Bronchial epithelial cell (primary cell): ENCODE results near the gene PRR19. TPM values are rescaled to one million over a fixed set of nuclear protein-coding genes. Genes with fewer than 3 reads are reported as not detected.

Experiments used
- DNase-seq: peaks from one replicate; pipeline ENCODE4 v3.0.0-alpha.2; 2010; ENCODE audit warnings: low read depth
- FAIRE-seq: peaks from 2 replicates; lab custom pipeline; 2011; peaks lifted over from hg19 to GRCh38; lab: Jason Lieb, UNC
- H3K27me3 ChIP-seq: 2 replicates; pipeline ENCODE4 v1.5.1; 2011; ENCODE audit warnings: low read length; ENCODE audit not compliant: control insufficient read depth, insufficient read depth
- H3K36me3 ChIP-seq: 2 replicates; pipeline ENCODE4 v1.5.1; 2011; ENCODE audit warnings: low read length; ENCODE audit not compliant: control insufficient read depth, insufficient read depth
- H3K4me3 ChIP-seq: 2 replicates; pipeline ENCODE4 v1.5.1; 2011; ENCODE audit warnings: mild to moderate bottlenecking, low read depth, low read length, control low read depth
- total RNA-seq: library from RNA; depleted of rRNA; stranded (reverse); fragments of >200 nt; gene quantifications from 2 replicates; pipeline ENCODE4 v1.2.1, GENCODE V29; 2014
- TF ChIP-seq, protein P1 (sequence below): IDR thresholded peaks from 2 replicates; pipeline ENCODE4 v1.5.1; 2011; ENCODE audit warnings: mild to moderate bottlenecking, moderate library complexity, low read length, control low read depth, inconsistent platforms; ENCODE audit not compliant: insufficient read depth, severe bottlenecking

PRR19 gene
- total RNA-seq, 1 donor from 2014 or later: not detected

DNA sequence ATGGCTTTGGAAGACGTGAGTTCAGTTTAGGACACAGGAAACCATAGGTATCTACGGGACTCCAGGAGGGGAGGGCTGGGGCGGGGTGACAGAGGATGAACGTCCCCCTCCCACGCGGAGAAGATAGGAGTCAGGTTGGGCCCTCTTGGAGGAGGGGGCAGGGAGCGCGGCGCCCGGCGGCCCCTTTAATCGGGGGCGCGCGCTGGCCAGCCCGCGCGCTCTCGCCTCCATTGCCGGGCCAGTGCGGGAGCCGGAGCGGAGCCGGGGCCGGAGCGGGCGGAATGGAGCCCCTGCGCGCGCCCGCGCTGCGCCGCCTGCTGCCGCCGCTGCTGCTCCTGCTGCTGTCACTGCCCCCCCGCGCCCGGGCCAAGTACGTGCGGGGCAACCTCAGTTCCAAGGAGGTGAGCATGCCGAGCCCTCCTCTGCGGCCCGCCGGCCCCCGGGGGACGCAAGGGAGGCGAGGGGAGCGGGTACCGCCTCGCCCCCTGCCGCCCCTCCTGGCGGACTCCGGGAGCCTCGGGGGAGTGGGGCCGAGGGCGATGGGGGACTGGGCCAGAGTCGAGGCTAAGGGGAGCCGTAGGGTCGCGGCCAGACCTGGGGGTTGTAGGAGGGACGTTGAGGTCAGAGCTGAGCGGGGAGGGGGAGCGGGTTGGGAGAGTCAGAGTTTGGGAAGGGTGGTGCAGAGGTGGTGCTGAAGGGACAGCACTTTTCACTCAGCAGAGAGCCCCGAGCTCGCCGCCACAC is 11.3 kb downstream of the PRR19 start, which contains the start of gene TMEM145:
Gene TMEM145 (plus strand): TSS at position 214 of the 744 bp plus-strand sequence. CDS start 68 bp downstream, at position 282.
- TF ChIP-seq, protein P1, sequence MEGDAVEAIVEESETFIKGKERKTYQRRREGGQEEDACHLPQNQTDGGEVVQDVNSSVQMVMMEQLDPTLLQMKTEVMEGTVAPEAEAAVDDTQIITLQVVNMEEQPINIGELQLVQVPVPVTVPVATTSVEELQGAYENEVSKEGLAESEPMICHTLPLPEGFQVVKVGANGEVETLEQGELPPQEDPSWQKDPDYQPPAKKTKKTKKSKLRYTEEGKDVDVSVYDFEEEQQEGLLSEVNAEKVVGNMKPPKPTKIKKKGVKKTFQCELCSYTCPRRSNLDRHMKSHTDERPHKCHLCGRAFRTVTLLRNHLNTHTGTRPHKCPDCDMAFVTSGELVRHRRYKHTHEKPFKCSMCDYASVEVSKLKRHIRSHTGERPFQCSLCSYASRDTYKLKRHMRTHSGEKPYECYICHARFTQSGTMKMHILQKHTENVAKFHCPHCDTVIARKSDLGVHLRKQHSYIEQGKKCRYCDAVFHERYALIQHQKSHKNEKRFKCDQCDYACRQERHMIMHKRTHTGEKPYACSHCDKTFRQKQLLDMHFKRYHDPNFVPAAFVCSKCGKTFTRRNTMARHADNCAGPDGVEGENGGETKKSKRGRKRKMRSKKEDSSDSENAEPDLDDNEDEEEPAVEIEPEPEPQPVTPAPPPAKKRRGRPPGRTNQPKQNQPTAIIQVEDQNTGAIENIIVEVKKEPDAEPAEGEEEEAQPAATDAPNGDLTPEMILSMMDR: peak; percentile 8
- DNase-seq: no peak
- peaks cover 9% of the 10 kb centered on the region for H3K27me3 ChIP-seq
- no peaks in the 10 kb centered on the region for H3K36me3 ChIP-seq
- FAIRE-seq: no peak
- H3K4me3 ChIP-seq: peak within 1 kb of the TSS; percentile 17

DNA sequence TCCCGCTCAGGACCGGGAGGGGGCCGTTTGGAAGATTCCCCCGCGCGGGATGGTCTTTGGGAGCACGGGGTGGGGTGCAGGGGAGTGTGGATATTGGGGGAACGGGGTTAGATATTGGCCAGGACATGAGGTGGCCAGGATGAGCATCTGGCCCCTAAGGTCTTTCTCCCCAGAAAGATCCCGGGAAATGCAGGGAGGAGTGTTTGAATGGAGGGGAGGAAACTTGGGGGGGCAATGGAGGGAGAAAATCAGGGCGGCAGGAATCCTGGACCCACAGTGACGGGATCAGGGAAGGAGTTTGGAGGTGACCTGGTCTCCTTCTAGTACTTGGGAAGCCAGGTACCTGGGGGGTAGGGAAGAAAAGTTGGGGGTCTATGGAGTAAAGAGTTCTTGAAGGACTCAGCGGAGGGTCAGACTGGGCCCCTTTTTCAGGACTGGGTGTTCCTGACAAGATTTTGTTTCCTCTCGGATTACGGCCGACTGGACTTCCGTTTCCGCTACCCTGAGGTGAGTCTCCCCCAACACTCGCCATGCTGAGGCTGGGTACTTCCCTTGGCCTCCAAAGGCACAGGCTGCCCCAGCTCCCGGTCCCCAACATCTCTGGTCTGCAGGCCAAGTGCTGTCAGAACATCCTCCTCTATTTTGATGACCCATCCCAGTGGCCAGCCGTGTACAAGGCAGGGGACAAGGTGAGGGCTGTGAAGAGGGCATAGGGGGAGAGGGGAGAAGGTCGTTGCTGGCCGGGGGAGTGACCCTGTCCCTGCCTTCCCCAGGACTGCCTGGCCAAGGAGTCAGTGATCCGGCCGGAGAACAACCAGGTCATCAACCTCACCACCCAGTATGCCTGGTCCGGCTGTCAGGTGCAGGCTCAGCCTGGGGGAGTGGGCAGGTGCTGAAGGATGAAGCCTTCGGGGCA is 12.2 kb downstream of the PRR19 start:
- H3K4me3 ChIP-seq: no peak overlapping the region
- no peak for FAIRE-seq
- no peak for DNase-seq

GRCh38 chr19:42315024-42315423 is 13.1 kb downstream of the PRR19 start:
- Histone ChIP-seq H3K4me3 (no peak overlapping the region), H3K36me3 (no peaks in the 10 kb centered on the region), H3K27me3 (peaks cover 9% of the 10 kb centered on the region)
- TF ChIP-seq, protein P1: no peak
- DNase-seq (no peak), FAIRE-seq (no peak)

More for the DNA sequence above, 12.2 kb downstream of the PRR19 start:
- TF ChIP-seq, protein P1: no peak
- Histone ChIP-seq H3K36me3 (no peaks in the 10 kb centered on the region), H3K27me3 (peaks cover 9% of the 10 kb centered on the region)

DNA sequence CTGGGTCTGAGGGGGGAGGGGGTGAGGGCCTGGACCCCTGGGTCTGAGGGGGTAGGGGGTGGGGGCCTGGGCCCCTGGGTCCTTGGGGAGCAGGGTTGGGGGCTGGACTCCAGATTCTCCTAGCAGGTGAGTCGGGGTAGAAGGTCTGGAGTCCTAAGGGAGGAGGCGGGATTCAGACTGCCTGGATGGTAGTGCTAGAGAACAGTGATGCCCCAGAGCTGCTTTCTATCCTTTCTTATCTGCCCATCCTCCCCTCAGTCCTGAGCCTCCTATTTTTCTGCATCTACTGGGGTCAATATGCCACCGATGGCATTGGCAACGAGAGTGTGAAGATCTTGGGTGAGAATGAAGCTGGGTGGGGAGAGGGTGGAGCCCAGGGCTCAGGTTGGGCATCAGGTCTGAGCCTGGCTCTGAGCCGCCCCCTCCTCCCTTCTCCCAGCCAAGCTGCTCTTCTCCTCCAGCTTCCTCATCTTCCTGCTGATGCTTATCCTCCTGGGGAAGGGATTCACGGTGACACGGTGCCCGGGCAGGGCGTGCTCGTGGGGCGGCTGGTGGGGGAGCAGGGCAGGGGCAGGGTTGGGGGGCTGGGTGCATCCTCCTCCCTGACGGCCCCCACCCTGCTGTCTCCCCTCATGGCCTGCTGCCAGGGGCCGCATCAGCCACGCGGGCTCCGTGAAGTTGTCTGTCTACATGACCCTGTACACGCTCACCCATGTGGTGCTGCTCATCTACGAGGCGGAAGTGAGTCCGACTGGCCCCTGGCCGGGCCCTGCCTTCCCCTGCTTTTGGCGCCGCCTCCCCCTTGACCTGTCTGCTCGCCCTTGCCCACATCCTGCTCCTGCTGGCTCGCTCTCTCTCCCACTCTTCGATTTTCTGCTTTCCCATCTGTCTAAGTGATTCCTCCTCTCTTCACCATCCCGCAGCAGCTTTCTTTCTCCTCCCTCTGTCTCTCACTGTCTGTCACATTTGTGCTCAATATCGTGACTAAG is 14.6 kb downstream of the PRR19 start:
- FAIRE-seq: no peak
- TF ChIP-seq, protein P1: no peak

DNA sequence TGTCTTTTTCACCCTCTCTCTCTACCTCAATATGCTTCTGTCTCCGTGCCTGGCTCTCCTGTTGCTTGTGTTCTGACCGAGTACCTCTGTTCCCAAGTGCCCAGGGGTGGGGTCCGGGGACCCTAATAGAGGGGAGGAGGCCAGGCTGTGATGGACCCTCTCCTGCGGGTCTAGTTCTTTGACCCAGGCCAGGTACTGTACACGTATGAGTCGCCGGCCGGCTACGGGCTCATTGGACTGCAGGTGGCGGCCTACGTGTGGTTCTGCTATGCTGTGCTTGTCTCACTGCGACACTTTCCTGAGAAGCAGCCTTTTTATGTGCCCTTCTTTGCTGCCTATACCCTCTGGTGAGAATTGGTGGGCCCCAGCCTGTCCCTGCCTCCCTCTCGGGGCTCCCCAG is 15.6 kb downstream of the PRR19 start:
- TF ChIP-seq, protein P1: no peak
- peak; percentile 7 for FAIRE-seq
- Histone ChIP-seq H3K4me3 (no peak overlapping the region), H3K36me3 (no peaks in the 10 kb centered on the region), H3K27me3 (peaks cover 9% of the 10 kb centered on the region)
- no peak for DNase-seq

More for the DNA sequence above, 14.6 kb downstream of the PRR19 start:
- DNase-seq: no peak
- Histone ChIP-seq H3K36me3 (no peaks in the 10 kb centered on the region), H3K27me3 (peaks cover 9% of the 10 kb centered on the region), H3K4me3 (no peak overlapping the region)
